Activated naive CD4-positive, alpha-beta T cell treated with anti-CD3 and anti-CD28 coated beads for 36 hours (primary cell): ENCODE data around the gene TPH2. TPM values are rescaled to one million over a fixed set of nuclear protein-coding genes. Genes with fewer than 3 reads are reported as not detected.
A peak's percentile ranks its signal among the peaks of the same experiment; 100 is the strongest.

Source experiments
- CTCF ChIA-PET: fragments of 350-600 bp; sonication (Branson Sonifier 250); formaldehyde crosslinking; loops from one replicate; lab custom pipeline; 2021; ENCODE audit warnings: antibody characterized with exemption; lab: Charles Lee
- DNase-seq: peaks from one replicate; pipeline ENCODE4 v3.0.0-alpha.2; 2020
- H3K27ac Mint-ChIP-seq: one replicate; pipeline ENCODE4 v1.8.0; 2021; ENCODE audit warnings: mild to moderate bottlenecking, mixed read lengths
- H3K27me3 Mint-ChIP-seq: one replicate; pipeline ENCODE4 v1.8.0; 2021; ENCODE audit warnings: low read depth, mixed read lengths
- H3K36me3 Mint-ChIP-seq: one replicate; pipeline ENCODE4 v1.8.0; 2021; ENCODE audit warnings: low read depth, mixed read lengths
- H3K4me1 Mint-ChIP-seq: one replicate; pipeline ENCODE4 v1.8.0; 2021; ENCODE audit warnings: low read depth, mixed read lengths
- H3K4me3 Mint-ChIP-seq: one replicate; pipeline ENCODE4 v1.8.0; 2021; ENCODE audit warnings: mild to moderate bottlenecking, moderate library complexity, mixed read lengths
- H3K9me3 Mint-ChIP-seq: one replicate; pipeline ENCODE4 v1.8.0; 2021; ENCODE audit warnings: mixed read lengths
- intact Hi-C: fragments of 100-400 bp; cut with micrococcal nuclease; formaldehyde crosslinking; loops from one replicate; pipeline ENCODE4 v1.15.1; 2023
- total RNA-seq, 2 experiments: library from RNA; stranded (reverse); gene quantifications; one replicate each; pipeline ENCODE4 v1.2.3, GENCODE V29; 2021

Gene TPH2
- total RNA-seq: not detected

- CTCF ChIA-PET: interaction anchor here (2.7 kb wide), 1 partner anchor 159 kb away, joined by 10 read pairs; no protein-coding TSS in a partner anchor
- H3K27me3 Mint-ChIP-seq: peaks cover 41% of the 10 kb centered on the region
Observed at GRCh38 chr12:71938728-71939385, at the start of gene TPH2. Gene TPH2, plus strand, starts transcription at chr12:71938845. Its CDS starts 142 bp downstream, at chr12:71938987.

GRCh38 chr12:71890475-71890874, 48.2 kb upstream of the TPH2 start:
- H3K4me3 Mint-ChIP-seq: no peak overlapping the region
- H3K27ac Mint-ChIP-seq: no peak overlapping the region
- H3K36me3 Mint-ChIP-seq: peaks cover 18% of the 10 kb centered on the region
- peaks cover 12% of the 10 kb centered on the region for H3K4me1 Mint-ChIP-seq
- H3K27me3 Mint-ChIP-seq: no peaks in the 10 kb centered on the region
- CTCF ChIA-PET: no interaction called here
- intact Hi-C loops: no loop called here
- H3K9me3 Mint-ChIP-seq: no peaks in the 10 kb centered on the region
- no peak for DNase-seq

More at GRCh38 chr12:71938728-71939385, at the start of gene TPH2:
- intact Hi-C loops: loop anchor here (1.0 to 5.0 kb wide), 7 partner anchors 37 to 522 kb away; partner anchors contain the start of genes TBC1D15, THAP2, TMEM19 and ZFC3H1
- Mint-ChIP-seq H3K4me3 (no peak within 1 kb of the TSS), H3K36me3 (no peaks in the 10 kb centered on the region), H3K9me3 (peaks cover 1% of the 10 kb centered on the region), H3K4me1 (peaks cover 4% of the 10 kb centered on the region), H3K27ac (no peak within 1 kb of the TSS)
- DNase-seq: peak; percentile 70

- Mint-ChIP-seq H3K4me1 (peaks cover 20% of the 10 kb centered on the region), H3K27me3 (no peaks in the 10 kb centered on the region), H3K9me3 (no peaks in the 10 kb centered on the region), H3K4me3 (no peak overlapping the region), H3K27ac (no peak overlapping the region), H3K36me3 (peaks cover 16% of the 10 kb centered on the region)
- CTCF ChIA-PET: no interaction called here
- intact Hi-C loops: no loop called here
- DNase-seq: no peak
Observed at GRCh38 chr12:71892059-71892458, 46.6 kb upstream of the TPH2 start.

- intact Hi-C loops: no loop called here
- DNase-seq: no peak
- Mint-ChIP-seq H3K36me3 (peaks cover 29% of the 10 kb centered on the region), H3K9me3 (no peaks in the 10 kb centered on the region), H3K27ac (no peak overlapping the region), H3K4me1 (peaks cover 10% of the 10 kb centered on the region), H3K27me3 (no peaks in the 10 kb centered on the region), H3K4me3 (no peak overlapping the region)
- CTCF ChIA-PET: no interaction called here
Observed at GRCh38 chr12:71896205-71896882, 42.3 kb upstream of the TPH2 start.

- intact Hi-C loops: loop anchor here (1.0 to 5.0 kb wide), 2 partner anchors 37 to 120 kb away; partner anchors contain the start of gene TPH2
- CTCF ChIA-PET: no interaction called here
- no peak for DNase-seq
- Mint-ChIP-seq H3K27me3 (no peaks in the 10 kb centered on the region), H3K4me1 (peaks cover 17% of the 10 kb centered on the region), H3K36me3 (peaks cover 53% of the 10 kb centered on the region), H3K4me3 (no peak overlapping the region), H3K27ac (no peak overlapping the region), H3K9me3 (no peaks in the 10 kb centered on the region)
Observed at GRCh38 chr12:71900091-71900490, 38.6 kb upstream of the TPH2 start.

GRCh38 chr12:71904629-71905028, 34.0 kb upstream of the TPH2 start:
- CTCF ChIA-PET: no interaction called here
- no peak for DNase-seq
- no peaks in the 10 kb centered on the region for H3K27me3 Mint-ChIP-seq
- intact Hi-C loops: loop anchor here (5.0 kb wide), 1 partner anchor 33 kb away; the partner anchor contains the start of gene TPH2
- H3K9me3 Mint-ChIP-seq: peaks cover 4% of the 10 kb centered on the region
- H3K4me1 Mint-ChIP-seq: peaks cover 9% of the 10 kb centered on the region
- H3K36me3 Mint-ChIP-seq: peaks cover 65% of the 10 kb centered on the region
- peak overlapping the region; percentile 43 for H3K27ac Mint-ChIP-seq
- H3K4me3 Mint-ChIP-seq: no peak overlapping the region

GRCh38 chr12:71935594-71935993, 3.1 kb upstream of the TPH2 start:
- no peaks in the 10 kb centered on the region for H3K36me3 Mint-ChIP-seq
- no peak overlapping the region for H3K27ac Mint-ChIP-seq
- intact Hi-C loops: loop anchor here (1.0 to 5.0 kb wide), 7 partner anchors 33 to 518 kb away; partner anchors contain the start of genes TBC1D15, THAP2, TMEM19 and ZFC3H1
- CTCF ChIA-PET: interaction anchor here (0.7 kb wide), 1 partner anchor 492 kb away, joined by 5 read pairs; no protein-coding TSS in a partner anchor
- H3K9me3 Mint-ChIP-seq: peaks cover 1% of the 10 kb centered on the region
- no peak for DNase-seq
- no peak overlapping the region for H3K4me3 Mint-ChIP-seq
- peaks cover 30% of the 10 kb centered on the region for H3K27me3 Mint-ChIP-seq
- peaks cover 4% of the 10 kb centered on the region for H3K4me1 Mint-ChIP-seq

GRCh38 chr12:71940068-71940467, 1.4 kb downstream of the TPH2 start:
- Mint-ChIP-seq H3K27me3 (peaks cover 45% of the 10 kb centered on the region), H3K27ac (no peak overlapping the region), H3K36me3 (no peaks in the 10 kb centered on the region)

GRCh38 chr12:71941174-71941573, 2.5 kb downstream of the TPH2 start:
- intact Hi-C loops: no loop called here
- CTCF ChIA-PET: no interaction called here
- Mint-ChIP-seq H3K9me3 (no peaks in the 10 kb centered on the region), H3K27me3 (peaks cover 45% of the 10 kb centered on the region), H3K4me3 (no peak overlapping the region), H3K36me3 (no peaks in the 10 kb centered on the region), H3K27ac (no peak overlapping the region), H3K4me1 (no peaks in the 10 kb centered on the region)
- no peak for DNase-seq

More at GRCh38 chr12:71940068-71940467, 1.4 kb downstream of the TPH2 start:
- CTCF ChIA-PET: no interaction called here
- H3K4me1 Mint-ChIP-seq: peaks cover 4% of the 10 kb centered on the region
- no peak overlapping the region for H3K4me3 Mint-ChIP-seq
- H3K9me3 Mint-ChIP-seq: peaks cover 1% of the 10 kb centered on the region
- DNase-seq: no peak
- intact Hi-C loops: no loop called here

GRCh38 chr12:71942259-71942658, 3.6 kb downstream of the TPH2 start:
- no peak overlapping the region for H3K4me3 Mint-ChIP-seq
- no peaks in the 10 kb centered on the region for H3K36me3 Mint-ChIP-seq
- no peaks in the 10 kb centered on the region for H3K4me1 Mint-ChIP-seq
- H3K9me3 Mint-ChIP-seq: no peaks in the 10 kb centered on the region
- H3K27ac Mint-ChIP-seq: no peak overlapping the region
- DNase-seq: no peak
- CTCF ChIA-PET: no interaction called here
- intact Hi-C loops: no loop called here
- peaks cover 46% of the 10 kb centered on the region for H3K27me3 Mint-ChIP-seq

- Mint-ChIP-seq H3K27ac (no peak overlapping the region), H3K4me3 (no peak overlapping the region), H3K36me3 (no peaks in the 10 kb centered on the region), H3K9me3 (no peaks in the 10 kb centered on the region), H3K4me1 (no peaks in the 10 kb centered on the region), H3K27me3 (peaks cover 42% of the 10 kb centered on the region)
- intact Hi-C loops: no loop called here
- no peak for DNase-seq
- CTCF ChIA-PET: no interaction called here
Observed at GRCh38 chr12:71942703-71943102, 4.1 kb downstream of the TPH2 start.

GRCh38 chr12:71945121-71945520, 6.5 kb downstream of the TPH2 start:
- H3K4me1 Mint-ChIP-seq: no peaks in the 10 kb centered on the region
- peaks cover 27% of the 10 kb centered on the region for H3K27me3 Mint-ChIP-seq
- H3K9me3 Mint-ChIP-seq: no peaks in the 10 kb centered on the region
- no peak for DNase-seq
- H3K27ac Mint-ChIP-seq: no peak overlapping the region
- CTCF ChIA-PET: no interaction called here
- no peaks in the 10 kb centered on the region for H3K36me3 Mint-ChIP-seq
- intact Hi-C loops: no loop called here
- H3K4me3 Mint-ChIP-seq: no peak overlapping the region
